ENCODE results near the gene MUC13.

The MUC13 gene

GRCh38 chr3:124907957-124908356 is 26.6 kb downstream of the MUC13 start:
- Histone ChIP-seq H3K27me3 (ENCODE audit: insufficient read depth, poor library complexity, severe bottlenecking) (no peaks in the 10 kb centered on the region), H3K27ac (replicated peaks) (no peak overlapping the region), H3K4me3 (replicated peaks; ENCODE audit: insufficient read depth, low read length) (no peak overlapping the region)
- DNase-seq (ENCODE audit: low read depth in 1 of 2, low spot score in 1 of 2) = no peak
- no peak for TF ChIP-seq SPI1 (IDR thresholded peaks at IDR 0.05; ENCODE audit: borderline replicate concordance, low read depth)

GRCh38 chr3:124904835-124905492 is 29.6 kb downstream of the MUC13 start:
- no peak for DNase-seq (ENCODE audit: low read depth in 1 of 2, low spot score in 1 of 2)
- Histone ChIP-seq H3K27me3 (ENCODE audit: insufficient read depth, poor library complexity, severe bottlenecking) (no peaks in the 10 kb centered on the region), H3K4me3 (replicated peaks; ENCODE audit: insufficient read depth, low read length) (no peak overlapping the region), H3K27ac (replicated peaks) (no peak overlapping the region)
- TF ChIP-seq CTCF (IDR thresholded peaks at IDR 0.05; ENCODE audit: insufficient read depth, low read length) = no peak
- no peak for TF ChIP-seq POLR2AphosphoS5 (IDR thresholded peaks at IDR 0.05; ENCODE audit: low read depth)
- no peak for TF ChIP-seq REST (IDR thresholded peaks at IDR 0.05; ENCODE audit: insufficient replicate concordance, low read depth)

GRCh38 chr3:124903896-124904834 is 30.4 kb downstream of the MUC13 start:
- no peak for TF ChIP-seq REST (IDR thresholded peaks at IDR 0.05; ENCODE audit: insufficient replicate concordance, low read depth)
- TF ChIP-seq CTCF (IDR thresholded peaks at IDR 0.05; ENCODE audit: insufficient read depth, low read length) = no peak
- TF ChIP-seq POLR2AphosphoS5 (IDR thresholded peaks at IDR 0.05; ENCODE audit: low read depth) = no peak
- no peak for TF ChIP-seq SPI1 (IDR thresholded peaks at IDR 0.05; ENCODE audit: borderline replicate concordance, low read depth)
- no peak for TF ChIP-seq GABPA (IDR thresholded peaks at IDR 0.05; ENCODE audit: low read depth)
- DNase-seq (ENCODE audit: low read depth in 1 of 2, low spot score in 1 of 2) = no peak
- Histone ChIP-seq H3K27me3 (ENCODE audit: insufficient read depth, poor library complexity, severe bottlenecking) (no peaks in the 10 kb centered on the region), H3K27ac (replicated peaks) (no peak overlapping the region), H3K4me3 (replicated peaks; ENCODE audit: insufficient read depth, low read length) (no peak overlapping the region)

GRCh38 chr3:124896824-124897526 is 37.6 kb downstream of the MUC13 start:
- DNase-seq (ENCODE audit: low read depth in 1 of 2, low spot score in 1 of 2) = no peak
- TF ChIP-seq CTCF (IDR thresholded peaks at IDR 0.05; ENCODE audit: insufficient read depth, low read length) (no peak), REST (IDR thresholded peaks at IDR 0.05; ENCODE audit: insufficient replicate concordance, low read depth) (no peak), POLR2AphosphoS5 (IDR thresholded peaks at IDR 0.05; ENCODE audit: low read depth) (no peak), SPI1 (IDR thresholded peaks at IDR 0.05; ENCODE audit: borderline replicate concordance, low read depth) (no peak), GABPA (IDR thresholded peaks at IDR 0.05; ENCODE audit: low read depth) (no peak)
- H3K4me3 ChIP-seq (replicated peaks; ENCODE audit: insufficient read depth, low read length) = no peak overlapping the region
- H3K27me3 ChIP-seq (ENCODE audit: insufficient read depth, poor library complexity, severe bottlenecking) = peaks cover 2% of the 10 kb centered on the region
- H3K27ac ChIP-seq (replicated peaks) = no peak overlapping the region

Data from HL-60 (cell line).